Measurements from ENCODE around the gene ILF2. TPM values are rescaled to one million over a fixed set of nuclear protein-coding genes. Genes with fewer than 3 reads are reported as not detected.
A peak's percentile ranks its signal among the peaks of the same experiment; 100 is the strongest.

ILF2 gene
- total and polyA plus RNA-seq, 2 of the 13 experiments (the other 11 are each of a cell fraction or from before 2014, with no cell fraction given), result 292 to 366 TPM

DNA sequence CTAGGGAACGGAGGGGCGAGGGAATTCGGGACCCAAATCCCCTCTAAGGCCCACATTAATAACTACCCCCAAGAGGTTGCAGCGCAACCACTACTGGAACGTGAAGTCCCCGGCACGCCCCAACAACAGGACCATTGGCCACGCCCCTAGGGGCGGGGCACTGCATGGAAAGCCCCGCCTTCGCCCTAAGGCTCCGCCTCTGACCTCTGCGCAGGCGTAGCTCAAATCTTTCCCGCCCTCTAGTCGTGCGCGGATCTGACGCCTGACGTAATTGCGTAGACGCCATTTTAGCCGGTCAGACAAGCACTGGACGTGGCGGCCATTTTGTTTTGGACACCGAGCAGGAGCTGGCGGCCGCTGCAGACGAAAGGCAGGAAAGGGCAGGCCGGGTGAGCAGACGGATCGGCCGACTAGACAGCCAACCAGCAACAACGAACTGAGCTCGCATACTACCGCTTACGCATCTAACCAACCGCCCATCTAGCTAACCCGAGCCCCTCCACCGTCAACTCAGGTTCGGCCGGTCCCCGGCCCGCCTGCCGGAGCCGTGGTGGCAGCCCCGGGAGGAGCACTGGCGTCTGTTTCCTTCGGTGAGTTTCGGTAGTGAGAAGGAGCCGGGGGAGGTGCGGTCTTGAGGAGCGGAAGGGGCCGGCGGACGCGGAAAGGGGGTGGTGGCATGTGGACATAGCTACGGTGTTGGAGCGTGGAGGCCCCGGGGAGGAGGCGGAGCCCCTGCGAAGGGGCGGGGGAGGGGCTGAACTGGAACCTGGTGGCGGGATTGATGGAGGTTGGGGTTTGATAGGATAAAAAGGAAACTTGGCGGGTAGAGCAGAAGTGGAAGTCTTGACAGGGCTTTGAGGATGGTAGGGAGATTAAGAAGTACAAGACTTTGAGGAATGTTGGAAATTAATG lies 36.8 kb downstream of the ILF2 start, which contains the start of gene CHTOP (continued):
- TF ChIP-seq ZBTB40 (IDR thresholded peaks at IDR 0.05) (no peak), ZBTB40 (CRISPR knock-in tag; IDR thresholded peaks at IDR 0.05) (peak; percentile 83), ZNF3 (CRISPR knock-in tag; IDR thresholded peaks at IDR 0.05) (0 out of 2 replicates have a peak, but pooled peaks have one; percentile 24), ZNF605 (CRISPR knock-in tag; IDR thresholded peaks at IDR 0.05) (peak; percentile 95), AKAP8 (CRISPR knock-in tag; IDR thresholded peaks at IDR 0.05) (no peak; the same call in 1 of the 2 replicates), ZNF446 (CRISPR knock-in tag; IDR thresholded peaks at IDR 0.05) (no peak), SUZ12 (IDR thresholded peaks at IDR 0.05; ENCODE audit: low read depth, low read length) (no peak), ZNF614 (CRISPR knock-in tag; IDR thresholded peaks at IDR 0.05; ENCODE audit: borderline replicate concordance) (peak; percentile 74; the same call in 1 of the 2 replicates), ZFP82 (CRISPR knock-in tag; IDR thresholded peaks at IDR 0.05; ENCODE audit: borderline replicate concordance) (0 out of 2 replicates have a peak, but pooled peaks have one; percentile 55)
- TF ChIP-seq, protein P1, sequence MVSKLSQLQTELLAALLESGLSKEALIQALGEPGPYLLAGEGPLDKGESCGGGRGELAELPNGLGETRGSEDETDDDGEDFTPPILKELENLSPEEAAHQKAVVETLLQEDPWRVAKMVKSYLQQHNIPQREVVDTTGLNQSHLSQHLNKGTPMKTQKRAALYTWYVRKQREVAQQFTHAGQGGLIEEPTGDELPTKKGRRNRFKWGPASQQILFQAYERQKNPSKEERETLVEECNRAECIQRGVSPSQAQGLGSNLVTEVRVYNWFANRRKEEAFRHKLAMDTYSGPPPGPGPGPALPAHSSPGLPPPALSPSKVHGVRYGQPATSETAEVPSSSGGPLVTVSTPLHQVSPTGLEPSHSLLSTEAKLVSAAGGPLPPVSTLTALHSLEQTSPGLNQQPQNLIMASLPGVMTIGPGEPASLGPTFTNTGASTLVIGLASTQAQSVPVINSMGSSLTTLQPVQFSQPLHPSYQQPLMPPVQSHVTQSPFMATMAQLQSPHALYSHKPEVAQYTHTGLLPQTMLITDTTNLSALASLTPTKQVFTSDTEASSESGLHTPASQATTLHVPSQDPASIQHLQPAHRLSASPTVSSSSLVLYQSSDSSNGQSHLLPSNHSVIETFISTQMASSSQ (IDR thresholded peaks at IDR 0.05; ENCODE audit: low read depth), result no peak
- TF ChIP-seq, protein P1 (CRISPR knock-in tag; IDR thresholded peaks at IDR 0.05; ENCODE audit: borderline replicate concordance), result peak; percentile 71; the same call in 1 of the 2 replicates
